ENCODE results near the gene PDCD4. TPM values are rescaled to one million over a fixed set of nuclear protein-coding genes. Genes with fewer than 3 reads are reported as not detected.
A peak's percentile ranks its signal among the peaks of the same experiment; 100 is the strongest.
"Not testable (repeated sequence)": the region's sequence is repeated elsewhere in the genome, so short reads cannot be mapped to it uniquely, and the experiment has no call there.

PDCD4 gene
- total RNA-seq, 1 experiment from 2014 or later, result 20.0 TPM

- no peak for DNase-seq
Observed at GRCh38 chr10:110892602-110893288, 21.0 kb downstream of the PDCD4 start.

GRCh38 chr10:110893559-110894179, 21.9 kb downstream of the PDCD4 start:
- Histone ChIP-seq H3K27me3 (no peaks in the 10 kb centered on the region), H3K36me3 (peaks cover 42% of the 10 kb centered on the region), H3K9me3 (no peaks in the 10 kb centered on the region), H3K4me3 (no peak overlapping the region)
- DNase-seq, result no peak

More at GRCh38 chr10:110892602-110893288, 21.0 kb downstream of the PDCD4 start:
- peaks cover 41% of the 10 kb centered on the region for H3K36me3 ChIP-seq
- no peak overlapping the region for H3K4me3 ChIP-seq
- H3K9me3 ChIP-seq, result no peaks in the 10 kb centered on the region
- H3K27me3 ChIP-seq, result no peaks in the 10 kb centered on the region

DNA sequence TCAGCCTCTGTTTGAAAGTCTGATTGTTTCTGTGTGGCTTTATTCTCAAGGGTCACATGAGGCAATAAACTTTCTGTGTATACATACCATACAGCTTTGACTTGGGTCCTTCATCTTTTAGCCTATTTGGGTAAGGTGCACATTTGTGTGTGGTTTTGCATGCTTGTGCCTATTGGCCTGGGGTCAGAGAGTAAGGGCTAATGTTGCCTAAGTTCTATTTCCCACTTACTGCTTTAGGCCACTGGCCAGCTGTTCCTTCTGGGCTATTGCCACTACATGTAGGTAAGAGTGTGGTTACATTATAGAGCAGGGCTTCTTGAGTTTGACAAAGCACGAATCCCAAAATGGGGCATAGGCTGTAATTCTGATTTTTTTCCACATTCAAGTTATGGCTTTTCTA, 25.5 kb downstream of the PDCD4 start:
- no peak overlapping the region for H3K4me3 ChIP-seq
- peaks cover 42% of the 10 kb centered on the region for H3K36me3 ChIP-seq
- DNase-seq, result no peak
- no peaks in the 10 kb centered on the region for H3K9me3 ChIP-seq
- H3K27me3 ChIP-seq, result no peaks in the 10 kb centered on the region

DNA sequence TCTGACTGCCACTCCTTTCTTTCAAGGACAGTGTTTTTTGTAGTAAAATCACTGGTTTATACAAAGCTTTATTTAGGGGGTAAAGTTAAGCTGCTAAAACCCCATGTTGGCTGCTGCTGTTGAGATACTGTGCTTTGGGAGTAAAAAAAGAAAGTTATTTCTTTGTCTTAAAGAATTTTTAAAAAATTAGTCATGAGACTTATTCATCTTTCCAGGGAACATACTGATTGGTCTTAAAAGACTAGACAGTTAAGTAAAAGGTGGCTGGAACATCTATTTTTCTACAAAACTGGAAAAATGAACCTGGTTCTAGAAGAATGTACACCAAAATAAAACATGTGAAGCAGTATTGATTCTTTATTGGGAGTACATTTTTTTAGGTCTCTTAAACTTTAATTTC, 26.7 kb downstream of the PDCD4 start:
- Histone ChIP-seq H3K9me3 (no peaks in the 10 kb centered on the region), H3K36me3 (peaks cover 42% of the 10 kb centered on the region), H3K4me3 (no peak overlapping the region), H3K27me3 (no peaks in the 10 kb centered on the region)
- DNase-seq, result no peak

- DNase-seq, result no peak
- H3K27me3 ChIP-seq, result no peaks in the 10 kb centered on the region
- H3K36me3 ChIP-seq, result peaks cover 26% of the 10 kb centered on the region
- no peaks in the 10 kb centered on the region for H3K9me3 ChIP-seq
- no peak overlapping the region for H3K4me3 ChIP-seq
Observed at GRCh38 chr10:110900983-110901382, 29.3 kb downstream of the PDCD4 start.

- H3K9me3 ChIP-seq, result no peaks in the 10 kb centered on the region
- H3K4me3 ChIP-seq, result no peak overlapping the region
- no peaks in the 10 kb centered on the region for H3K27me3 ChIP-seq
- peak; percentile 13 for DNase-seq
- peaks cover 19% of the 10 kb centered on the region for H3K36me3 ChIP-seq
Observed at GRCh38 chr10:110901954-110902819, 30.5 kb downstream of the PDCD4 start.

GRCh38 chr10:110903280-110904278, 31.9 kb downstream of the PDCD4 start:
- no peak overlapping the region for H3K4me3 ChIP-seq
- no peaks in the 10 kb centered on the region for H3K9me3 ChIP-seq
- peaks cover 14% of the 10 kb centered on the region for H3K36me3 ChIP-seq
- no peak for DNase-seq
- H3K27me3 ChIP-seq, result no peaks in the 10 kb centered on the region

DNA sequence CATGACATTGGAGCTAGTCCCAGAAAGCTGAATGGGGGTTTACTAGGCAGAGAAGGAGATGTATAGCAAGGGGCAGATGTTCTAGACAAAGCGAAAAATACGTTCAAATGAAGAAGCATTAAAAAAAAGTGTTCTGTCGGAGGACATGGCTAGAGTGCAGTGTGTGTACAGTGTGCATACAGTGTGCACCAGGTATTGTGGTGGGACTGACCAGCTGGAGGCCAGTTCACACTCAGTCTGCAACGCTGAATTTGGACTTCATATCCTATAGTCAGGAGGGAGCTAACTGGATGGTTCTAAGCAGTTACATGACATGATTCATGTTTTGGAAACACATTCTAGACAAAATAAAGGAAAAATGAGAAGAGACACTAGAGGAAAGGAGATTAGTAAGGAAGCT, 38.4 kb downstream of the PDCD4 start:
- Histone ChIP-seq H3K4me3 (no peak overlapping the region), H3K36me3 (peaks cover 3% of the 10 kb centered on the region; the same call in 1 of the 2 replicates), H3K9me3 (no peaks in the 10 kb centered on the region), H3K27me3 (no peaks in the 10 kb centered on the region)
- DNase-seq, result no peak

DNA sequence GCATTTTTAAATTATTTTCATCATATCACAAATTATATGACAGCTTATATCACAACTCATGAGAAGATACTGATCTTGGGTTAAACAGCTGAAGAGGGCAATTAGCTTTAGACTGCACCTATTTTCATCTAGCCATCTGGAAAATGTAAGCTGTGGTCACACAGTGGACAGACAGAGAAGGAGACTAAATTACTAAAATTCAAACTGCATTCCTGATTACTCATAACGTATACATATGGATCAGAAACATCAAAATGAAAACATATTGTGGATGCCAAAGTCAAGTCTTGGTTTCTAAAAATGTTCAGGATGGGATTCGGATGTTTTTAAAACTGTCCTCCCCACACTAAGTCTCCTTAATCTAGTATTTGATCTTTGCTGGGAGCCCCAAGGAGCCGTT, 40.6 kb downstream of the PDCD4 start:
- no peak overlapping the region for H3K4me3 ChIP-seq
- peaks cover 3% of the 10 kb centered on the region; the same call in 1 of the 2 replicates for H3K36me3 ChIP-seq
- no peaks in the 10 kb centered on the region for H3K27me3 ChIP-seq
- DNase-seq, result no peak
- H3K9me3 ChIP-seq, result no peaks in the 10 kb centered on the region

- H3K36me3 ChIP-seq, result peaks cover 3% of the 10 kb centered on the region; the same call in 1 of the 2 replicates
- H3K27me3 ChIP-seq, result no peaks in the 10 kb centered on the region
- no peak for DNase-seq
- H3K4me3 ChIP-seq, result no peak overlapping the region
- H3K9me3 ChIP-seq, result no peaks in the 10 kb centered on the region
Observed at GRCh38 chr10:110914431-110914830, 42.7 kb downstream of the PDCD4 start.

DNA sequence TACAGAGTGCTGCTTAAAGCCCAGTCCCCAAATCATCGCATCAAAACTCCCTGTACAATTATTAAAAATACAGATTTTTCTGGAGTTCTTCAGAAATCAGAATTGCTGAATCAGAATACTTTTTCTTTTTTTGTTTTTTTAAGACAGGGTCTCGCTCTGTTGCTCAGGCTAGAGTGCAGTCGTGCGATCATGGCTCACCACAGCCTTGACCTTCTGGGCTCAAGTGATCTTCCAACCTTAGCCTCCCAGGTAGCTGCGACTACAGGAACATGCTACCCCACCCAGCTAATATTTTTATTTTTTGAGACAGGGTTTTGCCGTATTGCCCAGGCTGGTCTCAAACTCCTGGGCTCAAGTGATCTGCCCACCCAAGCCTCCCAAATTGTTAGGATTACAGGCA, 43.3 kb downstream of the PDCD4 start:
- H3K4me3 ChIP-seq, result no peak overlapping the region

GRCh38 chr10:110915600-110915999, 43.9 kb downstream of the PDCD4 start:
- H3K9me3 ChIP-seq, H3K4me3 ChIP-seq, H3K36me3 ChIP-seq, H3K27me3 ChIP-seq, DNase-seq: not testable (repeated sequence)

More for the DNA sequence above, 43.3 kb downstream of the PDCD4 start:
- Histone ChIP-seq H3K36me3 (peaks cover 3% of the 10 kb centered on the region; the same call in 1 of the 2 replicates), H3K27me3 (no peaks in the 10 kb centered on the region), H3K9me3 (no peaks in the 10 kb centered on the region)
- DNase-seq, result no peak

DNA sequence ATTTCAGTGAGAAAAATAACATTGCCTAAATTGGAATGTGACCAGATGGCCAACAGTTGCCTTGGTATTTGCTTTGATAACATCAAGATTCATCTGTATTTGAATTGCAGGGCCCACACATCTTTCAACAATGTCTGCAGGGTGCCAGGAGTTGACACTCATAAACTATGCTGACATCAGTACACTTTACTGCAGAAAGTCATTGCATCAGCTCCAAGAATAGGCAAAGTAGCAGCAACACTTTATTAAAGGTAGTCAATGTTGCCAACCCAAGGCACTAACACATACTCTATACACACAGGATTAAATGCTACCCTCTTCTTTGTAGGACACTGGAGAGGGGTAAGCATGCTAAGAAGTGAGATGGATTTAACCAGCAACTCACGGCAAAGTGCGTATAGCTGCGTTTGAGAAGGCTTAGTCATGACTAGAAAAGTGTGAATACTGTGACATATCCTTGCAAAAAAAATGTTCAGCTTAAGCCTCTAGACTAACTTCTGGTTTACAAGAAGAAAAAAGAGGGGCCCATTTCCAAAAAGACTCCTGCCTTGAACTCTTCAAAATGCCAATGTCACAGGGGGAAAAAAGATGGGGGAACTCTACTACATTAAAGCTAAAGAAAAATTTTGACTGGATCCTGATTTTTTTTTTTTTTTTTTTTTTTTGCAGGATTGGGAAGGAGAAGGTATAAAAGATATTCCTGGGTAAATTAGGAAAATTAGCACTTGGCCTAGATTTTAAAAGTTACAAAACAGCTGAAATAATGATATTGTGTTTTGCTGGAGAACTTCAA, 45.0 kb downstream of the PDCD4 start:
- Histone ChIP-seq H3K9me3 (no peaks in the 10 kb centered on the region), H3K27me3 (no peaks in the 10 kb centered on the region), H3K4me3 (no peak overlapping the region), H3K36me3 (peaks cover 3% of the 10 kb centered on the region; the same call in 1 of the 2 replicates)
- DNase-seq, result peak; percentile 56

- H3K4me3 ChIP-seq, result peak overlapping the region; percentile 86
- no peaks in the 10 kb centered on the region for H3K9me3 ChIP-seq
- peak; percentile 97 for DNase-seq
- no peaks in the 10 kb centered on the region for H3K27me3 ChIP-seq
- peaks cover 3% of the 10 kb centered on the region; the same call in 1 of the 2 replicates for H3K36me3 ChIP-seq
Observed at GRCh38 chr10:110918269-110918642, 46.5 kb downstream of the PDCD4 start.

DNA sequence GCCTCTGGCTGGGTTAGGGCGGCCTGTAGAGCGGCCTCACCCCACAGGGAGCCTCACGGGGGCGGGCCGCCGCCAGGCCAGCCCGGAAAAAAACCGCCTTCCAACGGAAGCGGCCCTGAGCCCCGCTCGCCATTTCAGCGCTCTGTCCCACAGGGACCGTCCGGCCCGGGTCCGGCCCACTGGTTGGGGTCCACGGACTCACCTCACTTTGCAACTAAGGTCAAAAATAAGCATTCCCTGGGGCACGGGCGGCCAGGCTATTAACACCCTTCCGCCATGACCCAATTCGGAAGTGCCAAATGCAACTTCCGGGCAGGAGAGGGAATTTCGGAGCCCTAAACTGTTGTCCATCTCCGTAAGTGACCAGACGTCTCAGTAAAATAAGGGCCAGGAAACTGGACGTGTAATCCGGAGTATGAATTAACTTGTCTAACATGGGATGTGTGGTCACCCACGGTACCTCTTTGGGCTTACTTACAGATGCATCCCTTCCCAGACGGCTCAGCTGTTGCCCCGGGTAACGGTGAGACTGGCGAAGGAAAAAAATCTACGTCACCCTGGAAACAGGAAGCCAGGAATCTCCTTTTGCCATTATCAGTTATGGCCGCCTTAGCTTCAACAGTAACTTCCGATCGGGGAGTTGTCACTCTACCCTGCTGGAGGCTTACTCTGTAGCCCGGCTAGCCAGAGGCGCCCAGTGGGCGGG, 47.1 kb downstream of the PDCD4 start, which contains the start of gene BBIP1:
Gene BBIP1, minus strand, starts transcription at position 538 of the 706 bp plus-strand sequence. CDS start 1,023 bp downstream, outside the sequence.
- peaks cover under 1% of the 10 kb centered on the region for H3K36me3 ChIP-seq
- no peaks in the 10 kb centered on the region for H3K9me3 ChIP-seq
- DNase-seq, result no peak
- peak within 1 kb of the TSS; percentile 86 for H3K4me3 ChIP-seq
- no peaks in the 10 kb centered on the region for H3K27me3 ChIP-seq
